Measurements from ENCODE around the gene MTOR.

Gene MTOR

DNA sequence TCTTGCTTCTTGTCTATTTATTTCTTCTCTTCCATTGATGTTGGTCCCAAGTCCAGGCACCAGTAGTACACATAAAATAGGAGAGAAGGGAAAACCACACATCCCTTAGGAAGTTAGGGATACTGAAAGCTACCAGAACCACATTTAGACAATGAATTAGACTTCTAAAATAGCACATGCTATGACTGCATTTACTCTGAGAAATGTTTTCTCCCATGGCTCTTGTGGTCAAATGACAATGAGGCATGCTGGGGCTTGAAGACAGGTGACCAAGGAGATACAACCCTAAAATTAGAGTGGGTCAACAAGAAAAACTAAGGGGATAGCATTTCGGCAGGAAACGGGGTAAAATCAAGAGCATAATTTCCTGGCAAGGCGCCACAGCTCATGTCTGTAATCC lies 17.1 kb downstream of the MTOR start:
- no peaks in the 10 kb centered on the region for H3K27me3 ChIP-seq
- no peak for TF ChIP-seq Cebpa-rat (IDR thresholded peaks at IDR 0.05)
- peaks cover 0 to 23% (median 10%) of the 10 kb centered on the region in 10 experiments; a peak in 11 of 20 replicates for H3K4me1 ChIP-seq
- H3K27ac ChIP-seq: no peak overlapping the region
- no peak overlapping the region for H3K4me2 ChIP-seq
- peaks cover 77 to 88% (median 85%) of the 10 kb centered on the region in 11 experiments for H3K36me3 ChIP-seq
- H3K9me3 ChIP-seq (replicated peaks in 1 of 11): peaks cover 0 to under 1% (median 0%) of the 10 kb centered on the region in 11 experiments; a peak in 2 of 22 replicates
- H3K9ac ChIP-seq: no peak overlapping the region
- H4K20me1 ChIP-seq: peaks cover 0 to 35% (median 7%) of the 10 kb centered on the region in 11 experiments; a peak in 9 of 22 replicates
- H3K4me3 ChIP-seq: no peak overlapping the region

DNA sequence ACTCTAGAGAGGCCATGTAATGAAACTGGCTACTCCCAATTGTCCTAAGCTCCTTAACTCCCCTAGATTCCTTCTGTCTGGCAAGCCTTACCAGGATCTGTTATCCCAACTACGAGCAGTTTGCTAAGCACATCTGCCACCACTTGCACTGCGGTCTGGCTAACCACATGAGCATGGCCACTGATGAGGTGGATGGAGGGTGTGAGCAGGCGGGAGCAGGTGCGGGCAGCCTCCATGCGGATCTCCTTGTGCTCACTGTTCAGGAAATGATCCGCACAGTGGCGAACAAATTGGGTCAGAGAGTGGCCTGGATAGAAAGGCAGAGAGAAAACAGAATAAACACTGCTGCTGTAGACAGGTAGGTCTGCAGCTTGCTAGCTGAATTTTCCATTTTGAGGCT lies 24.0 kb downstream of the MTOR start:
- H3K27me3 ChIP-seq: no peaks in the 10 kb centered on the region
- peaks cover 96 to 100% (median 99%) of the 10 kb centered on the region in 11 experiments for H3K36me3 ChIP-seq
- H3K4me1 ChIP-seq: peaks cover 10 to 26% (median 15%) of the 10 kb centered on the region in 10 experiments
- H3K4me3 ChIP-seq: no peak overlapping the region
- no peaks in the 10 kb centered on the region for H3K9me3 ChIP-seq (replicated peaks in 1 of 11)
- no peak overlapping the region; a peak in 1 of 22 replicates for H3K27ac ChIP-seq
- H4K20me1 ChIP-seq: peaks cover 0 to 46% (median 3%) of the 10 kb centered on the region in 11 experiments; a peak in 8 of 22 replicates
- no peak overlapping the region for H3K4me2 ChIP-seq
- no peak for TF ChIP-seq Cebpa-rat (IDR thresholded peaks at IDR 0.05)
- H3K9ac ChIP-seq: no peak overlapping the region

DNA sequence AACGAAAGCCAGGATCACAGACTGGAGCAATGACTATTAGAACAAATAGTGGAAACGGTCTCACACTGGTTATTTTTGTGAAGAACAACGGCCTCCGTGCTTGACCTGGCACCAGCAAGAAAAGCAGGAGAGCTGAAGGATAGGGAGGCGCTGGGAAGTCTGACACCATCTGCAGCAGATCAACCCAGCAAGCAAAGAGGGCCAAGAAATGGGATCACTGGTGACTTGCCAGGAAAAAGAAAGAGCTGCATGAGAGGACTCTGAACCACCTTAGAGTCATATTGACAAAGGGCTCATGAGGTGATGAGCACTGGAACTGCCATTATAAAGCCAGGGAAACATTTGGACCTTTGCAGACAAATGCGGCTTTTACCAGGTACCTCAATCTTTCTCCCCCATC lies 25.0 kb downstream of the MTOR start:
- Histone ChIP-seq H4K20me1 (peaks cover 0 to 36% (median 3%) of the 10 kb centered on the region in 11 experiments; a peak in 8 of 22 replicates), H3K27ac (peak overlapping the region in 3 of 11 experiments; percentile 25 to 49 (median 43); a peak in 3 of 22 replicates), H3K9me3 (replicated peaks in 1 of 11) (no peaks in the 10 kb centered on the region), H3K27me3 (no peaks in the 10 kb centered on the region), H3K4me1 (peaks cover 10 to 26% (median 15%) of the 10 kb centered on the region in 10 experiments), H3K9ac (peak overlapping the region in 1 of 11 experiments; percentile 19; a peak in 1 of 22 replicates), H3K4me2 (peak overlapping the region in 10 of 11 experiments; percentile 7 to 51 (median 36); a peak in 14 of 22 replicates), H3K36me3 (peaks cover 96 to 100% (median 99%) of the 10 kb centered on the region in 11 experiments), H3K4me3 (no peak overlapping the region)
- no peak for TF ChIP-seq Cebpa-rat (IDR thresholded peaks at IDR 0.05)

DNA sequence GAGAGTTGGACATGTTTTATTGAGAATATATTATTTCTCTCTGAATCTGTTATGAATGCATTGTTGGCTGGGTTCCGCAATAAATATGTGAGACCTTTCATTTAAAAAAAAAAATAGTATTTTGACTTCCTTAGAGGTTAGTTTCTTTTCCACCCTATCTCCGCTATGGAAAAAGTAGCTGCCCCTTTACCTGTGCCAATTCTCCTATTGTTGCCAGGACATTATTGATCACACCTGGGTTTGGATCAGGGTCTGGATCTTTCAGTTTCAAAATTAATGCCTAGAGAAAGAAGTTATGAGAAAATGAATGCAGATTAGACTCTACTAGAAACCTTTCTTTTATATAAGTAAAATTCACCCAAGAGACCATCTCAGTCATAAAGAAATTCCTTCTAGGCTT lies 29.1 kb downstream of the MTOR start:
- Histone ChIP-seq H3K4me3 (no peak overlapping the region), H3K4me1 (peaks cover 24 to 61% (median 39%) of the 10 kb centered on the region in 10 experiments), H4K20me1 (peaks cover 0 to 24% (median 0%) of the 10 kb centered on the region in 11 experiments; a peak in 4 of 22 replicates), H3K36me3 (peaks cover 98 to 100% (median 100%) of the 10 kb centered on the region in 11 experiments), H3K9ac (no peak overlapping the region), H3K27me3 (no peaks in the 10 kb centered on the region), H3K9me3 (replicated peaks in 1 of 11) (no peaks in the 10 kb centered on the region), H3K4me2 (no peak overlapping the region), H3K27ac (no peak overlapping the region)
- no peak for TF ChIP-seq Cebpa-rat (IDR thresholded peaks at IDR 0.05)

DNA sequence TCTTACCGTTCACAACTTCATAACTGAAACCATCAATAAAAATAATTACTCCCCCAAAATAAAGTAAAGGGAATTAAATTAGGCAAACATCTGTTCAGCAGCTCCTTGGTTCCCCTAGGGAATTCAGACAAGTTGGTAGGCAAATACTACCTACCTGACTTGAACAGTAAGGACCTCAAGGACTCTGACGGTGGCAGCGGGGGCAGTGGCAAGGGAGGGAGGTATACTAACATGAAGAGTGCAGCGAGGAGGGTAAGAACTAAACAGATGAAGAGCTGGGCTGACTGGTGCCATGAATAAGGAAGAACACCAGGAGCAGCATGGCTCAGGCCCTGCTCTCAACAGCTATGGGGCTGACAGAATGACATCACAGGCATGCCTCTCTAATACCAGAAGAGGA lies 33.1 kb downstream of the MTOR start:
- no peaks in the 10 kb centered on the region for H3K9me3 ChIP-seq (replicated peaks in 1 of 11)
- TF ChIP-seq Cebpa-rat (IDR thresholded peaks at IDR 0.05): no peak
- H3K4me1 ChIP-seq: peaks cover 29 to 75% (median 38%) of the 10 kb centered on the region in 10 experiments
- H3K27me3 ChIP-seq: no peaks in the 10 kb centered on the region
- H3K9ac ChIP-seq: peak overlapping the region in 3 of 11 experiments; percentile 6 to 29 (median 12); a peak in 2 of 22 replicates
- H4K20me1 ChIP-seq: peaks cover 0 to 8% (median 0%) of the 10 kb centered on the region in 11 experiments; a peak in 3 of 22 replicates
- peak overlapping the region in 10 of 11 experiments; percentile 13 to 79 (median 50); a peak in 17 of 22 replicates for H3K4me2 ChIP-seq
- peaks cover 83 to 98% (median 91%) of the 10 kb centered on the region in 11 experiments for H3K36me3 ChIP-seq
- H3K27ac ChIP-seq: peak overlapping the region in 2 of 11 experiments; percentile 22; a peak in 2 of 22 replicates
- H3K4me3 ChIP-seq: 0 out of 20 replicates have a peak overlapping the region, but pooled peaks of 1 of the 10 experiments have one; percentile 11

DNA sequence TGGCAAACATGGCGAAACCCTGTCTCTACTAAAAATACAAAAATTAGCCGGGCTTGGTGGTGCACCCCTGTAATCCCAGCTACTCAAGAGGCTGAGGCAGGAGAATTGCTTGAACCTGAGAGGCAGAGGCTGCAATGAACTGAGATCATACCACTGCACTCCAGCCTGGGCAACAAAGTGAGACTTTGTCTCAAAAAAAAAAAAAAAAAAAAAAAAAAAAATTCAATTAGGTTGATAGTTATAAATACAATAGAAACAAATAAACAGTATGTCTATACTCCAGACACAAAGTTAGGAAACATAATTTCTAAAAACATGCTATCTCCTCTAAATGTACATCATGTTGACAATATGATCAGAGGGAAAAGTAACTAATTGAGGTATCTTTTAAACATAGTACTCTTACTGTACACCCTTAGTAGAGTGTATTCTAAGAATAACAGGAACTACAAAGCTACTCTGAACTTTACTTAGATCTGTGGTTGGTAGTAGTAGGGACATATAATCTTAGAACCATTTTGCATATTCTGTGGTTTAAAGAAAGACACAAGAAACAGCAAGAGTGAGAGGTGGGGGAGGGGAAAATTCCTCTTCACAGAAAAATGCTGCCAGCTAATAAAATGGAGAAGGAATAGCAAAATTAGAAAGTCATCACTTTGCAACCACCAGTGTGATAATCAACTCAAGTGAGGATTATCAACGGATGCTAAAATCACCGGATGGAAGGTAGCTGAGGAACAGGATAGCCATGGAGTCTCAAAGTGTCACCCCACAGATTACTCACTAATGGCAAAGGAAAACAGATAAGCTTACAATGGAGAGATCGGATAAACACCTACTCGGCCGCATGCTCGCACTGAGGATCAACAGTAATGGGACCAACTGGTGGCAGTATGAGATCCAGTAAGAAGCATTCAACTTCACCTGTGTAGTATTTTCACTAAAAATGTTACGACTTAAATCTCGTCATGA lies 35.0 kb downstream of the MTOR start:
- no peak for TF ChIP-seq Cebpa-rat (IDR thresholded peaks at IDR 0.05)
- Histone ChIP-seq H4K20me1 (peaks cover 0 to 6% (median 0%) of the 10 kb centered on the region in 11 experiments; a peak in 2 of 22 replicates), H3K9ac (peak overlapping the region in 1 of 11 experiments; percentile 24; a peak in 2 of 22 replicates), H3K4me3 (peak overlapping the region in 3 of 10 experiments; percentile 3 to 28 (median 27); a peak in 2 of 20 replicates), H3K4me2 (peak overlapping the region in 10 of 11 experiments; percentile 18 to 79 (median 60); a peak in 18 of 22 replicates), H3K27me3 (no peaks in the 10 kb centered on the region), H3K4me1 (peaks cover 29 to 74% (median 38%) of the 10 kb centered on the region in 10 experiments), H3K36me3 (peaks cover 75 to 98% (median 88%) of the 10 kb centered on the region in 11 experiments), H3K27ac (0 out of 22 replicates have a peak overlapping the region, but pooled peaks of 2 of the 11 experiments have one; percentile 0 to 1), H3K9me3 (replicated peaks in 1 of 11) (no peaks in the 10 kb centered on the region)

DNA sequence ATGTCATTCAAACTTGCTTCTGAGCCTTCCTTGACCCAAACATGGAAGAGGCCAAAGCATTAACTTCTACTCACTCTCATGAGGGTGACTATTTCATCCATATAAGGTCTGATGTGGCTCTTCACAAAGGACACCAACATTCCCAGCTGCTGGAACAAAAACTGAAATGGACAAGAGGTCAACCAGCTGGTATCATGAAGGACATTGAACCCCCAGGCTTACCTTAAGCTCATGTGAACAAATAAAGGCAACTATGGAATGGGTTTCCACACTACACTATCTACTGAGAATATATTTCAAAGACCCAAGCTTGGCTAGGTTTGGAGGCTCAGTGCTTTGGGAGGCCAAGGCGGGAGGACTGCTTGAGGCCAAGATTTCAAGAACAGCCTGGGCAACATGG lies 46.3 kb downstream of the MTOR start:
- Histone ChIP-seq H3K9ac (no peak overlapping the region), H3K36me3 (peaks cover 95 to 100% (median 100%) of the 10 kb centered on the region in 11 experiments), H4K20me1 (peaks cover 0 to 4% (median 0%) of the 10 kb centered on the region in 11 experiments; a peak in 2 of 22 replicates), H3K4me2 (no peak overlapping the region), H3K4me3 (no peak overlapping the region), H3K4me1 (no peaks in the 10 kb centered on the region), H3K9me3 (replicated peaks in 1 of 11) (no peaks in the 10 kb centered on the region), H3K27ac (no peak overlapping the region), H3K27me3 (no peaks in the 10 kb centered on the region)
- no peak for TF ChIP-seq Cebpa-rat (IDR thresholded peaks at IDR 0.05)

DNA sequence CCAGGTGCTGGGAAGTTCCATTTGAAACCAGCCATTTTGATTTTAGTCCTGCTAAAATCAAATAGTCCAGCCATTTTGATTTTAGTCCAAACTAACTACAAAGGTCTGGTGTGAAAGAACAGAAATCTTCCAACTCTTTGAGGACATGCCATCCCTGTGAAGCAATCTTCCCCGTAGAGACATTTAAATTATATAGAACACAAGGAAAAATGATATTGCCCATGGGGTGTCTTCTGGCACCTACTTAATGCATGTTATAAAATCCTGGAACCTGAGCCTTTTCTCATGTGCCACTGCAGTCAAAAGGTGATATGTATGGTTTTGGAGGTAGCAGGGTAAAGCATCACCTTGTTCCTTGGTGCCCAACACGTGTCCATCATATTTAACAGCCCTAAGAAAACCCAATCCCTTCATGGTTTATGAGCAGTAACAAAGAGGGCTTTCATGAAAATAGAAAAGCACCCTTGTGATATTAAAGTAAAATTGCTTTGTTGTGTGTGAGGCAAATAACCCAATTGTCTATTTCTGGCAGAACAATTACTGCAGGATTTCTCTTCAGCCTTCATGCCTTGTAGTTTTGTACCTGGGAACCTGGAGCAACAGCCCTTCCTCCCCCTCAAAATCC lies 46.9 kb downstream of the MTOR start:
- no peaks in the 10 kb centered on the region for H3K27me3 ChIP-seq
- no peak overlapping the region for H3K4me3 ChIP-seq
- TF ChIP-seq Cebpa-rat (IDR thresholded peaks at IDR 0.05): no peak
- H3K36me3 ChIP-seq: peaks cover 98 to 100% (median 100%) of the 10 kb centered on the region in 11 experiments
- no peak overlapping the region for H3K9ac ChIP-seq
- no peak overlapping the region for H3K27ac ChIP-seq
- H4K20me1 ChIP-seq: peaks cover 0 to 4% (median 0%) of the 10 kb centered on the region in 11 experiments; a peak in 2 of 22 replicates
- no peaks in the 10 kb centered on the region for H3K9me3 ChIP-seq (replicated peaks in 1 of 11)
- no peaks in the 10 kb centered on the region for H3K4me1 ChIP-seq
- no peak overlapping the region for H3K4me2 ChIP-seq

All from BLaER1 treated with 17β-estradiol and CSF1 and Interleukin-3, amounts not matched to agents 10 nM and 100 nM (cell line).